Calu3 (cell line): Measurements from ENCODE around the gene SGMS2. TPM values are rescaled to one million over a fixed set of nuclear protein-coding genes. Genes with fewer than 3 reads are reported as not detected.

ENCODE experiments used
- BruUV-seq: library from RNA; stranded (reverse); fragments of 400-500 nt; replicated peaks from 2 replicates; lab custom pipeline; 2021; lab: Mats Ljungman, UMichigan
- CTCF ChIA-PET: fragments of 300-600 bp; sonication (Branson Sonifier 250); formaldehyde crosslinking; loops from one replicate; lab custom pipeline; 2022; ENCODE audit warnings: antibody characterized with exemption; lab: Charles Lee
- DNase-seq: peaks from one replicate; pipeline ENCODE4 v3.0.0; 2022
- H3K27ac Mint-ChIP-seq: one replicate; pipeline ENCODE4 v1.8.0; 2022; ENCODE audit warnings: mixed read lengths; ENCODE audit not compliant: unreplicated experiment
- H3K27me3 Mint-ChIP-seq: one replicate; pipeline ENCODE4 v1.8.0; 2022; ENCODE audit warnings: mixed read lengths; ENCODE audit not compliant: unreplicated experiment
- H3K36me3 Mint-ChIP-seq: one replicate; pipeline ENCODE4 v1.8.0; 2022; ENCODE audit warnings: mild to moderate bottlenecking, moderate library complexity, mixed read lengths; ENCODE audit not compliant: insufficient read depth, unreplicated experiment
- H3K4me1 Mint-ChIP-seq: one replicate; pipeline ENCODE4 v1.8.0; 2022; ENCODE audit warnings: mild to moderate bottlenecking, low read depth, mixed read lengths; ENCODE audit not compliant: unreplicated experiment
- H3K4me3 Mint-ChIP-seq: one replicate; pipeline ENCODE4 v1.8.0; 2022; ENCODE audit warnings: mild to moderate bottlenecking, low read depth, moderate library complexity, mixed read lengths; ENCODE audit not compliant: unreplicated experiment
- H3K9me3 Mint-ChIP-seq: one replicate; pipeline ENCODE4 v1.8.0; 2022; ENCODE audit warnings: low read depth, mixed read lengths; ENCODE audit not compliant: unreplicated experiment
- CTCF ChIP-seq: fragments of 200-600 bp; IDR thresholded peaks from one replicate; pipeline ENCODE4 v1.8.0; 2022; ENCODE audit warnings: antibody characterized with exemption; ENCODE audit not compliant: unreplicated experiment
- intact Hi-C: fragments of 100-400 bp; cut with micrococcal nuclease; formaldehyde crosslinking; loops from one replicate; pipeline ENCODE4 v1.10.0; 2022; ENCODE audit not compliant: unreplicated experiment
- total RNA-seq: library from RNA; stranded (reverse); gene quantifications from 2 replicates; pipeline ENCODE4 v1.2.3, GENCODE V29; 2022

The SGMS2 gene
- total RNA-seq, 1 experiment from 2014 or later = 67.2 TPM

- Mint-ChIP-seq H3K27ac (peak overlapping the region; percentile 96), H3K27me3 (no peaks in the 10 kb centered on the region), H3K4me3 (peak overlapping the region; percentile 63), H3K4me1 (peaks cover 27% of the 10 kb centered on the region), H3K9me3 (no peaks in the 10 kb centered on the region), H3K36me3 (peaks cover 45% of the 10 kb centered on the region)
- TF ChIP-seq CTCF = no peak
- DNase-seq = no peak
- CTCF ChIA-PET = no interaction called here
- intact Hi-C loops = loop anchor here (5.0 kb wide), 2 partner anchors 69 to 84 kb away; no protein-coding TSS in a partner anchor
- BruUV-seq = no TSS peak
Measured at GRCh38 chr4:107828315-107829090, 3.8 kb downstream of the SGMS2 start.

- no peak overlapping the region for H3K4me3 Mint-ChIP-seq
- H3K27me3 Mint-ChIP-seq = no peaks in the 10 kb centered on the region
- no TSS peak for BruUV-seq
- DNase-seq = no peak
- CTCF ChIA-PET = no interaction called here
- H3K27ac Mint-ChIP-seq = no peak overlapping the region
- H3K4me1 Mint-ChIP-seq = peaks cover 36% of the 10 kb centered on the region
- TF ChIP-seq CTCF = no peak
- H3K9me3 Mint-ChIP-seq = no peaks in the 10 kb centered on the region
- intact Hi-C loops = no loop called here
- peaks cover 18% of the 10 kb centered on the region for H3K36me3 Mint-ChIP-seq
Measured at GRCh38 chr4:107831140-107831539, 6.4 kb downstream of the SGMS2 start.

- H3K27me3 Mint-ChIP-seq = no peaks in the 10 kb centered on the region
- H3K9me3 Mint-ChIP-seq = no peaks in the 10 kb centered on the region
- no TSS peak for BruUV-seq
- H3K4me3 Mint-ChIP-seq = no peak overlapping the region
- H3K36me3 Mint-ChIP-seq = peaks cover 8% of the 10 kb centered on the region
- no peak overlapping the region for H3K27ac Mint-ChIP-seq
- intact Hi-C loops = no loop called here
- peaks cover 36% of the 10 kb centered on the region for H3K4me1 Mint-ChIP-seq
- DNase-seq = no peak
- TF ChIP-seq CTCF = no peak
- CTCF ChIA-PET = no interaction called here
Measured at GRCh38 chr4:107832275-107832807, 7.6 kb downstream of the SGMS2 start.

GRCh38 chr4:107834241-107834794 is 9.6 kb downstream of the SGMS2 start:
- no peaks in the 10 kb centered on the region for H3K27me3 Mint-ChIP-seq
- no peak overlapping the region for H3K27ac Mint-ChIP-seq
- H3K9me3 Mint-ChIP-seq = no peaks in the 10 kb centered on the region
- no TSS peak for BruUV-seq
- CTCF ChIA-PET = interaction anchor here (0.6 kb wide), 1 partner anchor 184 kb away, joined by 8 read pairs; no protein-coding TSS in a partner anchor
- DNase-seq = no peak
- H3K4me3 Mint-ChIP-seq = no peak overlapping the region
- TF ChIP-seq CTCF = no peak
- no peaks in the 10 kb centered on the region for H3K36me3 Mint-ChIP-seq
- intact Hi-C loops = no loop called here
- peaks cover 25% of the 10 kb centered on the region for H3K4me1 Mint-ChIP-seq
